ENCODE results near the gene SF3B6. TPM values are rescaled to one million over a fixed set of nuclear protein-coding genes. Genes with fewer than 3 reads are reported as not detected.

The SF3B6 gene
- total and polyA plus RNA-seq, 9 of the 15 experiments (the other 6 are each of a cell fraction or from before 2014, with no cell fraction given): 146 to 591 (median 295) TPM

DNA sequence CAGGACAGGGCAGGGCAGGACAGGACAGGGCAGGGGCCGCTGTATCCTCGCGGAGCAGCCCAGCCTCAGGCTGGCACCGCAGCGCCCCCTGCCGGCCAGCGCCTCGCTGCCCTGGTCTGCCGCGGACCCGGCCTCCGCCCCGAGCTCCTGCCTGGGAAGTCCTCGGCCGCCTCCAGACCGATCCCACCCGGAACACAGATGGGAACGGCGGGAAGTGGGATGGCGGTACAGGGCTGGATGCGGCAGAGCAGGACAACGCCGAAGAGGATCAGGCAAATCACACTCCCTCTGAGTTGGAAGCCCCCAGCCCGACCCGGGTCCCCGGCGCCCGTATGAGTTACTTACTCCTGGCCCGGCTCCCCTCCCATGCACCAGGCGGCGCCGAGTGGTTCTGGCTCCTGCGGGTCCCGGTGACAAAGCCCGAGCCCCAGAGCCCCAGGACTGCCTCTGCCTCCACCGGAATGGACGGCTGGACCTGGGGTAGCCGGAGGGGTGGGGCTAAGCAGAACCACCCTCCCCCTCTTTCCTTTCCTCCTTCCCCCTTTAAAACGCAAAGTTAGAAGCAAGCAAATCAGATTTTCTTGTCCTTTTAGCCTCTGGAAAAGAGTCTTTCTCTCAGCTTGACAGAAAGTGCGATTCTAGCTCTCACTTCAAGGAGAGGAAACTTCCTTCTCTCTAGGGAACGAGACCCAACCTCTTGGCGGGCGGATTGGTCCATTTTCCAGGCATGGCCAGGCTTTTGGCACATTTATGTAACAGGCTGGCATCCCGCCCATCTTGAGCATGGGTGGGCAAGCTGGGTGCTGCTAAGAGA is 8.5 kb upstream of the SF3B6 start, which contains the start of gene TP53I3 (continued):
- TF ChIP-seq, protein P1, sequence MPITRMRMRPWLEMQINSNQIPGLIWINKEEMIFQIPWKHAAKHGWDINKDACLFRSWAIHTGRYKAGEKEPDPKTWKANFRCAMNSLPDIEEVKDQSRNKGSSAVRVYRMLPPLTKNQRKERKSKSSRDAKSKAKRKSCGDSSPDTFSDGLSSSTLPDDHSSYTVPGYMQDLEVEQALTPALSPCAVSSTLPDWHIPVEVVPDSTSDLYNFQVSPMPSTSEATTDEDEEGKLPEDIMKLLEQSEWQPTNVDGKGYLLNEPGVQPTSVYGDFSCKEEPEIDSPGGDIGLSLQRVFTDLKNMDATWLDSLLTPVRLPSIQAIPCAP (CRISPR knock-in tag; IDR thresholded peaks at IDR 0.05; ENCODE audit: borderline replicate concordance): no peak
- no peak for TF ChIP-seq ZNF197 (CRISPR knock-in tag; IDR thresholded peaks at IDR 0.05; ENCODE audit: low read depth)
- TF ChIP-seq, protein P2, sequence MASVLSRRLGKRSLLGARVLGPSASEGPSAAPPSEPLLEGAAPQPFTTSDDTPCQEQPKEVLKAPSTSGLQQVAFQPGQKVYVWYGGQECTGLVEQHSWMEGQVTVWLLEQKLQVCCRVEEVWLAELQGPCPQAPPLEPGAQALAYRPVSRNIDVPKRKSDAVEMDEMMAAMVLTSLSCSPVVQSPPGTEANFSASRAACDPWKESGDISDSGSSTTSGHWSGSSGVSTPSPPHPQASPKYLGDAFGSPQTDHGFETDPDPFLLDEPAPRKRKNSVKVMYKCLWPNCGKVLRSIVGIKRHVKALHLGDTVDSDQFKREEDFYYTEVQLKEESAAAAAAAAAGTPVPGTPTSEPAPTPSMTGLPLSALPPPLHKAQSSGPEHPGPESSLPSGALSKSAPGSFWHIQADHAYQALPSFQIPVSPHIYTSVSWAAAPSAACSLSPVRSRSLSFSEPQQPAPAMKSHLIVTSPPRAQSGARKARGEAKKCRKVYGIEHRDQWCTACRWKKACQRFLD (CRISPR knock-in tag; IDR thresholded peaks at IDR 0.05): no peak
- peak; percentile 34 for TF ChIP-seq ETV5 (CRISPR knock-in tag; IDR thresholded peaks at IDR 0.05; ENCODE audit: low read depth)
- peak; percentile 50 for TF ChIP-seq ELF2 (CRISPR knock-in tag; IDR thresholded peaks at IDR 0.05)
- TF ChIP-seq NR2F6 (CRISPR knock-in tag; IDR thresholded peaks at IDR 0.05): no peak
- TF ChIP-seq KAT8 (IDR thresholded peaks at IDR 0.05; ENCODE audit: low read depth): no peak
- TF ChIP-seq, protein P3, sequence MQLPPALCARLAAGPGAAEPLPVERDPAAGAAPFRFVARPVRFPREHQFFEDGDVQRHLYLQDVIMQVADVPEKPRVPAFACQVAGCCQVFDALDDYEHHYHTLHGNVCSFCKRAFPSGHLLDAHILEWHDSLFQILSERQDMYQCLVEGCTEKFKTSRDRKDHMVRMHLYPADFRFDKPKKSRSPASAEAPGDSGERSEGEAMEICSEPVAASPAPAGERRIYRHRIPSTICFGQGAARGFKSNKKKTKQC (CRISPR knock-in tag; IDR thresholded peaks at IDR 0.05): no peak
- TF ChIP-seq FIP1L1 (IDR thresholded peaks at IDR 0.05; ENCODE audit: low read depth, low read length, poor library complexity, severe bottlenecking): peak; percentile 63
- TF ChIP-seq ARID2 (IDR thresholded peaks at IDR 0.05): 0 out of 2 replicates have a peak, but pooled peaks have one; percentile 61
- no peak for TF ChIP-seq ZNF57 (CRISPR knock-in tag; IDR thresholded peaks at IDR 0.05)
- TF ChIP-seq ZNF551 (CRISPR knock-in tag; IDR thresholded peaks at IDR 0.05): no peak
- no peak for TF ChIP-seq ZNF431 (CRISPR knock-in tag; IDR thresholded peaks at IDR 0.05)
- 0 out of 2 replicates have a peak, but pooled peaks have one; percentile 44 for TF ChIP-seq FOXM1 (IDR thresholded peaks at IDR 0.05; ENCODE audit: low read depth)
- TF ChIP-seq FOXM1 (CRISPR knock-in tag; IDR thresholded peaks at IDR 0.05; ENCODE audit: low read depth): no peak
- TF ChIP-seq, protein P4, sequence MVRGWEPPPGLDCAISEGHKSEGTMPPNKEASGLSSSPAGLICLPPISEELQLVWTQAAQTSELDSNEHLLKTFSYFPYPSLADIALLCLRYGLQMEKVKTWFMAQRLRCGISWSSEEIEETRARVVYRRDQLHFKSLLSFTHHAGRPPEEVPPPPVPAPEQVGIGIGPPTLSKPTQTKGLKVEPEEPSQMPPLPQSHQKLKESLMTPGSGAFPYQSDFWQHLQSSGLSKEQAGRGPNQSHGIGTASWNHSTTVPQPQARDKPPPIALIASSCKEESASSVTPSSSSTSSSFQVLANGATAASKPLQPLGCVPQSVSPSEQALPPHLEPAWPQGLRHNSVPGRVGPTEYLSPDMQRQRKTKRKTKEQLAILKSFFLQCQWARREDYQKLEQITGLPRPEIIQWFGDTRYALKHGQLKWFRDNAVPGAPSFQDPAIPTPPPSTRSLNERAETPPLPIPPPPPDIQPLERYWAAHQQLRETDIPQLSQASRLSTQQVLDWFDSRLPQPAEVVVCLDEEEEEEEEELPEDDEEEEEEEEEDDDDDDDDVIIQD (CRISPR knock-in tag; IDR thresholded peaks at IDR 0.05): no peak
- no peak for TF ChIP-seq ZNF217 (CRISPR knock-in tag; IDR thresholded peaks at IDR 0.05)
- no peak for TF ChIP-seq NUFIP1 (IDR thresholded peaks at IDR 0.05; ENCODE audit: partially characterized antibody)
- 0 out of 2 replicates have a peak, but pooled peaks have one; percentile 18 for TF ChIP-seq ZNF79 (CRISPR knock-in tag; IDR thresholded peaks at IDR 0.05; ENCODE audit: low read depth)
- TF ChIP-seq, protein P5, sequence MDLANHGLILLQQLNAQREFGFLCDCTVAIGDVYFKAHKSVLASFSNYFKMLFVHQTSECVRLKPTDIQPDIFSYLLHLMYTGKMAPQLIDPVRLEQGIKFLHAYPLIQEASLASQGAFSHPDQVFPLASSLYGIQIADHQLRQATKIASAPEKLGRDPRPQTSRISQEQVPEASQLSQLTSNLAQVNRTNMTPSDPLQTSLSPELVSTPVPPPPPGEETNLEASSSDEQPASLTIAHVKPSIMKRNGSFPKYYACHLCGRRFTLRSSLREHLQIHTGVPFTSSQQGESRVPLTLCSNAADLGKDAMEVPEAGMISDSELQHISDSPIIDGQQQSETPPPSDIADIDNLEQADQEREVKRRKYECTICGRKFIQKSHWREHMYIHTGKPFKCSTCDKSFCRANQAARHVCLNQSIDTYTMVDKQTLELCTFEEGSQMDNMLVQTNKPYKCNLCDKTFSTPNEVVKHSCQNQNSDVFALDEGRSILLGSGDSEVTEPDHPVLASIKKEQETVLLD (IDR thresholded peaks at IDR 0.05): no peak; the same call in 1 of the 2 replicates
- TF ChIP-seq, protein P6, sequence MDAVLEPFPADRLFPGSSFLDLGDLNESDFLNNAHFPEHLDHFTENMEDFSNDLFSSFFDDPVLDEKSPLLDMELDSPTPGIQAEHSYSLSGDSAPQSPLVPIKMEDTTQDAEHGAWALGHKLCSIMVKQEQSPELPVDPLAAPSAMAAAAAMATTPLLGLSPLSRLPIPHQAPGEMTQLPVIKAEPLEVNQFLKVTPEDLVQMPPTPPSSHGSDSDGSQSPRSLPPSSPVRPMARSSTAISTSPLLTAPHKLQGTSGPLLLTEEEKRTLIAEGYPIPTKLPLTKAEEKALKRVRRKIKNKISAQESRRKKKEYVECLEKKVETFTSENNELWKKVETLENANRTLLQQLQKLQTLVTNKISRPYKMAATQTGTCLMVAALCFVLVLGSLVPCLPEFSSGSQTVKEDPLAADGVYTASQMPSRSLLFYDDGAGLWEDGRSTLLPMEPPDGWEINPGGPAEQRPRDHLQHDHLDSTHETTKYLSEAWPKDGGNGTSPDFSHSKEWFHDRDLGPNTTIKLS (IDR thresholded peaks at IDR 0.05; ENCODE audit: borderline replicate concordance, low read depth): peak; percentile 65; the same call in 1 of the 2 replicates

Measured in K562 (cell line).